Measurements from ENCODE around the gene FUS. TPM values are rescaled to one million over a fixed set of nuclear protein-coding genes. Genes with fewer than 3 reads are reported as not detected.
A peak's percentile ranks its signal among the peaks of the same experiment; 100 is the strongest.

The FUS gene
- total and polyA plus RNA-seq, 2 of the 13 experiments (the other 11 are each of a cell fraction or from before 2014, with no cell fraction given) = 68.1 to 168 TPM

- no peak for TF ChIP-seq THYN1 (CRISPR knock-in tag; IDR thresholded peaks at IDR 0.05; ENCODE audit: borderline replicate concordance, low read depth)
- TF ChIP-seq DBP (CRISPR knock-in tag; IDR thresholded peaks at IDR 0.05; ENCODE audit: not compliant biosample characterization) = no peak
- no peak for TF ChIP-seq ZNF879 (CRISPR knock-in tag; IDR thresholded peaks at IDR 0.05)
- TF ChIP-seq TRAFD1 (CRISPR knock-in tag; IDR thresholded peaks at IDR 0.05; ENCODE audit: borderline replicate concordance) = no peak
- no peak for TF ChIP-seq ZFP82 (CRISPR knock-in tag; IDR thresholded peaks at IDR 0.05; ENCODE audit: borderline replicate concordance)
- no peak for TF ChIP-seq SP4 (CRISPR knock-in tag; IDR thresholded peaks at IDR 0.05)
- TF ChIP-seq JARID2 (CRISPR knock-in tag; IDR thresholded peaks at IDR 0.05; ENCODE audit: insufficient replicate concordance) = no peak
- no peak for TF ChIP-seq ZMYM4 (CRISPR knock-in tag; IDR thresholded peaks at IDR 0.05)
- TF ChIP-seq SMAD9 (CRISPR knock-in tag; IDR thresholded peaks at IDR 0.05) = no peak
- no peak for TF ChIP-seq XBP1 (CRISPR knock-in tag; IDR thresholded peaks at IDR 0.05)
- no peak for TF ChIP-seq MEIS2 (CRISPR knock-in tag; IDR thresholded peaks at IDR 0.05)
- no peak for TF ChIP-seq TGIF2 (CRISPR knock-in tag; IDR thresholded peaks at IDR 0.05)
- TF ChIP-seq ZNF503 (CRISPR knock-in tag; IDR thresholded peaks at IDR 0.05) = 0 out of 2 replicates have a peak, but pooled peaks have one; percentile 15
- TF ChIP-seq HES4 (CRISPR knock-in tag; IDR thresholded peaks at IDR 0.05; ENCODE audit: borderline replicate concordance) = no peak
- no peak for TF ChIP-seq ZBTB40 (IDR thresholded peaks at IDR 0.05)
- TF ChIP-seq ZBTB40 (CRISPR knock-in tag; IDR thresholded peaks at IDR 0.05) = no peak
- TF ChIP-seq KLF12 (CRISPR knock-in tag; IDR thresholded peaks at IDR 0.05; ENCODE audit: borderline replicate concordance) = no peak
- no peak for TF ChIP-seq ZNF138 (CRISPR knock-in tag; IDR thresholded peaks at IDR 0.05; ENCODE audit: low read depth)
Measured at GRCh38 chr16:31206776-31207175, 26.8 kb downstream of the FUS start (continued).

All from HepG2 (cell line).